HG03457 (cell line): ENCODE measurements around the gene GM2A.
"Not testable (repeated sequence)": the region's sequence is repeated elsewhere in the genome, so short reads cannot be mapped to it uniquely, and the experiment has no call there.

Experiments used
- ATAC-seq: cut with Tn5 transposase; IDR thresholded peaks from one replicate; pipeline ENCODE4 v1.9.1; 2021; ENCODE audit warnings: moderate number of reproducible peaks; ENCODE audit not compliant: unreplicated experiment

Gene GM2A

GRCh38 chr5:151227918-151228447, 25.0 kb upstream of the GM2A start:
- ATAC-seq = no peak

DNA sequence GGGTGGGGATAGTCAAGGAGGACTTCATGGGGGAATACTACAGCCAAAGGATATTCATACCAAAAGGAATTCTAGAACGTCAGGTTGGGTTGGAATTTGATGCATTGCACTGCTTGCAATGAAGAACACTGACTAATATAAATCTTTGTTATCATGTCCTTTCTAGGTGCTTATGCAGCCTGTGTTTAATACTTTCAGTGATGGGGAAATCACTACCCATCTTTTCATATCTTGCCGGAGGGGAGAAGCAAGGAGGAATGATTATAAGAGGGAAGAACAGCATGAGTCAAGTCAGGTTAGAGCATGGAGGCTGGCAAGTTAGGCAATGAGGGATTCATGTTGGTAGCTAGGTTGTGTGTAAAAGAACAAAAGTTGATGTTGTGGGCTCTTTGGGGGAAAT, 24.0 kb upstream of the GM2A start:
- ATAC-seq = no peak

DNA sequence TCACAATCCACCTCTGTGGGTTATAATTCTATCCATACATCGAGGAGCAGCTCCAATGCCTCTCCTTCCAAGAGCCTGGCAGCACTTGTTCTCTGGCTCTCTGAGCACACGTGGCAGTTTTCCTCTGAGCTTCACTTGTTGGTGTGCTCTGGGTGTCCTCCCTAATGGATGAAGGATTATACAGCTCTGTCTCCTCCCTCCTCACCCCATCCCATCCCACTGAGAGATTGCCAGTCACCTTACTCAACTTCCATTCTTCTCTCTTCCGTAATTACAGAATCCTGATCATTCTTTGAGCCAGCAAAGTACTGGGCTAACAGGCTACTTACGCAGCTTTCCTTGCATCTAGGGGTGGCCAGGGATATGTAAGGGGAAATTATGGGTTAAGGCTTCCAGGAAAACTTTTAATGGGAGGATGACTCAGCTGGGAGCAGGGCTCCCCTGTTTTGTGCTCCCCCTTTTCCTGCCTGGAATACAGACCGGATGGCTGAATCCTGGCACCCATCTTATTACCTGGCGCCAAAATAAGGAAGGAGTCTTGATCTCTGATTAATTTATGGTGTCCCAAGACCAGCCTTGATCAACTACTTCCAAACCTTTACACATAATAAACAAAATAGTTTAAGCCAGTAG, 22.8 kb upstream of the GM2A start:
- ATAC-seq = no peak

DNA sequence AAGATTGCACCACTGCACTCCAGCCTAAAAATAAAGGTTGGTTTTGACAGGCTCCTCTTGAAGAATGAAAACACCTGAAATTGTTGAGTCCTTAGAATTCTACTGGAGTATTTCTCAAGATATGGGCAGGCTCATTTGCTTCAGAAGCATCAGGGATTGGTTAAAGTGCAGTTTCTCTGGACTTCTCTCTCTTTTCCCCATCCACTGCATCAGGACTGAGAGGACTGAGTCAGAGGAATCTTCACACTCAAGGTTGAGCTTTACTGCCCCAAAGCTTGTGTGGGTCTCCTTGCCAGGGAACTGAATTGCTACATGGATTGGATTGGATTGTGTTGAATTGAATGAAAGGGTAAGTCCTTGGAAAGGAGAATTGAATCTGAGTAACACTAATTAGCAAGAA, 21.6 kb upstream of the GM2A start:
- no peak for ATAC-seq

GRCh38 chr5:151233616-151234085, 19.3 kb upstream of the GM2A start:
- no peak for ATAC-seq

GRCh38 chr5:151234476-151235238, 18.3 kb upstream of the GM2A start:
- peak; percentile 70 for ATAC-seq

- not testable (repeated sequence) for ATAC-seq
Observed at GRCh38 chr5:151235239-151235571, 17.8 kb upstream of the GM2A start.

DNA sequence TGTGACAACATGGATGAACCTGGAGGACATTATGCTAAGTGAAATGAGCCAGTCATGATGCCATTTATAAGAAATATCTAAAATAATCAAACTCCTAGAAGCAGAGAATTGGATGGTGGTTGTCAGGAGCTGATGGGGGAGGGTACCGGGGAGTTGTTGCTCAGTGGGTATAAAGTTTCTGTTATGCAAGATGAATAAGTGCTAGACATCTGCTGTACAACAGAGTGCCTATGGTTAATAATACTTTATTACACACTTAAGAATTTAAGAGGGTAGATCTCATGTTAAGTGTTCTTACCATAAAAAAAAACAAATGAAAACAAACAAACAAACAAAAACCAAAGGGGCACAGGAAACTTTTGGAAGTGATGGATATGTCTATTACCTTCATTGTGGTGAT, 16.1 kb upstream of the GM2A start:
- ATAC-seq = no peak

GRCh38 chr5:151237685-151238084, 15.3 kb upstream of the GM2A start:
- ATAC-seq = no peak

GRCh38 chr5:151238303-151238741, 14.7 kb upstream of the GM2A start:
- ATAC-seq = no peak

- no peak for ATAC-seq
Observed at GRCh38 chr5:151239237-151239861, 13.6 kb upstream of the GM2A start.

- not testable (repeated sequence) for ATAC-seq
Observed at GRCh38 chr5:151240268-151240835, 12.6 kb upstream of the GM2A start.

GRCh38 chr5:151240924-151241635, 11.9 kb upstream of the GM2A start:
- no peak for ATAC-seq

DNA sequence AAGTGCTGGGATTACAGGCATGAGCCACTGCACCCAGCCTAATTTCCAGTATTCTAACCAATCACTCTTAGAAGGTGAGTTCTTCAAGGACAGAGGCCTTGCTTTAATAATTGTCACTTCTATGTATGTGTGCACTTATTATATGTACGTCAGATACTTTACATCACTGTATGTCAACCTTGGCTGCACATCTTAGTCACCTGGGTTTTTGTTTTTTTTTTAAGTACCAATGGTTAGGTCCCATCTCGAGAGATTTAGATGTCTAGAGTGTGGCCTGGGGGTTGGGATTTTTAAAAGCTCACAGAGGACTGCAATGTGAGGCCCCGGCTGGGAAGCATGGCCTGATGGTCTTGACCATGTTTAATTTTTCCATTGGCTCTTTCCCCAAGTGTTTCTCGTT, 9.9 kb upstream of the GM2A start:
- ATAC-seq = no peak

DNA sequence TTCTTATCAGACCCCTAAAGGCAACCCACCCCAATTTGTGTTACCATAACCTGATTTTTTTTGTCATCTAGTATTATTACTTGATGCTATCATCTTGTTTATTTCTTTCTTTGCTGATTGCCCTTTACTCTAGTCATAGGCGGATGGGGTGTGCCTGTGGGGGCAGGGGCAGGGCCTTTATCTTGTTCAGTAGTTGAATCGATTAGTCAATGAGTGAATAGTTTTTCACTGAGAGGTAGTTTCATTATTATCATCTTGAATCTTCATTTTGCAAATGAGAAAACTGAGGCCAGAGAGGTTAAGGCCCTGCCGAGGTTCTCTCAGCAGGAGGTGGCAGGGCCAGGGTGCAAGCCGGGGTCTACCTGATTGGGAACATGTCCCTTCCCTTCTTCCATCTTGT, 9.4 kb upstream of the GM2A start:
- ATAC-seq = no peak

DNA sequence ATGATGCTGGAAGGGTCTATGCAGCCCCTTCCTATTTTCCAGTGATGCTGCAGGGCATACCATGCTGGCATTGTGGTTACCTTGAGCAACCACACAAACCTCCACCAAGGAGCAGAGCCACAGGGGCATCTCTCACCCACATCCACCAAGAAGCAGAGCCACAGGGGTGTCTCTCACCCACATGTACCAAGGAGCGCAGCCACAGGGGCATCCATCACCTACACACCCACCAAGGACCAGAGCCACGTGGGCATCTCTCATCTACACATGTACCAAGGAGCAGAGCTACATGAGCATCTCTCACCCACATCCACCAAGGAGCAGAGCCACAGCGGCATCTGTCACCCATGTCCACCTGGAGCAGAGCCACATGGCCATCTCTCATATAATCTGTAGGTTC, 8.8 kb upstream of the GM2A start:
- no peak for ATAC-seq

DNA sequence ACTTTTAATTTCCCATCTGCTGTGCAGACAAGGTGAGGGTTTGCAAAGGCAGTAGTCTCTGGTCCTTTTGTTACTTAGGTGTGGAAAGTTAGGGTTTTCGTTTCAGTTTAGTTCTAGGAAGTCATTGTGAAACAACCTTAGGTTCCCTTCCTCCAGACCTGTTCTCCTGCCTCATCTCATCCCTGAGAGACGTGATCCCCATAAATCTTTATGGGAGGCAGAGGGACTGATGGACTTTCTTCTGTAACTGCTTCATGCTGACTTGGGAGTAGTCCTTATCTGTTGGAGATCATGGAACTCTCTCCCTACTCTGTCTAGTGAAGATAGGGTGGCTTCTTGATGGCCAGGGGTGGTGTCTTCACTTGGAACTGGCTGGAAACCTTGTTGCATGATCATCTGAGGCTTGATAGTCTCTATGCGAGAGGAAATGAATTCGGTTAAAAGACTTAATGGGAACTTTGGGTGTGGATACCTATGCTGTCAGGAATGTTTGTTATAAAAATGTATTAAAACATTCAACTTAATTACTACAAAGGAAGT, 7.2 kb upstream of the GM2A start:
- ATAC-seq = no peak

GRCh38 chr5:151248651-151249050, 4.3 kb upstream of the GM2A start:
- ATAC-seq = no peak

DNA sequence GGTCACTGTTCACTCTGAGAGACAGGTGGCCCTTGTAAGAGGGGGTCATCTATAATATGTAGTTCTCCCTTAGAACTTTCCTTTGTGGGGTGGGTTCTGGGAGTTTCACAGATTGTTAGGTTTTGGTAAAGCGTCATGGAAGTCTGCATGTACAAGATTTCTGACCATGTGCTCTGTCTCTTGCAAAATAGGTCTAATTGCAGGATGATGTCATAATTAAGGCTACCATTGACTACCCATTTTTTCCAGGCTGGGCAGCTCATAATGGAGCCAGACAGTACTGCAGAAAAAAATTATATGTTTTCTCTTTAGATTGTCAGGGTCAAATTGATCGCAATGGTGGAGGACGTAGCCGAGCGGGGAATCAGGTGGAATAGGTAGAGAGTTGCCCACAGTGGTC, 3.7 kb upstream of the GM2A start:
- ATAC-seq = no peak

DNA sequence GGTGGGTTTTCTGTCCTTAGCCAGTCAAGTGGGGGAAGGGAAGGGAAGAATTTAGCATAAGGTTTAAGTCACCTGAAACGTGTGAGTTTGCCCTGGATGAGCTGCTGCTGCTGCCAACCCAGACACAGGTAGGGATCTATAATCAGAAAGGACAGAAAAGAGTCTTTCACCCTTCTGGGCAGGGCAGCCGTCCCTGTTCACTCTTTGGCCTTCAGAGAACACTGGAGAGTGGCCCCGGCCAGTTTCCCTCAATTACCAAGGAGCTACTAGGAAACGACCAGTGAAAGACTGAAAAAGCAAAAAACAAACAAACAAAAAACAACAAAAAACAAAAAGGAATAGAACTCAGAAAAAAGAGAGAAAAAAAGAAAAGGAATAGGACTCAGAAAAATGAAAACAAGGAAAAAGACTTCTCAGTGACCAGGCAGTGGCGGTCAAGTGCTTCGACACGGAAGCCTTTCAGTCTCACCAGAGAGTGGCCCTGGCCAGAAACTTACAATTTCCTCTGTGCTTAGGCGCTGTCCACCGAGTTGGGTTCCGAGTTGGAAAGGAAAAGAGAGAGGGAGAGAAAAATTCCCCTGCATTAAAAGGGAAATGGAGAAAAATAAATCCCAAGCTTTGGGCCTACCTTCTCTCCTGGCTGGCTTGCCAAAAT, 2.5 kb upstream of the GM2A start:
- no peak for ATAC-seq
